ENCODE data around the gene HECTD1. TPM values are rescaled to one million over a fixed set of nuclear protein-coding genes. Genes with fewer than 3 reads are reported as not detected.
"Not testable (repeated sequence)": the region's sequence is repeated elsewhere in the genome, so short reads cannot be mapped to it uniquely, and the experiment has no call there.

Gene HECTD1
- total RNA-seq, 4 donors from 2014 or later: 356 to 453 (median 420) TPM

- ATAC-seq (peak; percentile 18 to 54), DNase-seq (no peak)
- Histone ChIP-seq H3K4me3 (peak overlapping the region; percentile 83 to 90 (median 88)), H3K27ac (peak overlapping the region; percentile 96 to 99 (median 99)), H3K27me3 (no peaks in the 10 kb centered on the region), H3K9me3 (no peaks in the 10 kb centered on the region), H3K4me1 (peaks cover 34 to 51% of the 10 kb centered on the region in 2 donors), H3K36me3 (peaks cover 0 to 21% of the 10 kb centered on the region in 2 donors)
- intact Hi-C loops (cut with DNase I; ENCODE audit: low total_unique reads): loop anchor here (2.0 to 10.0 kb wide), 6 partner anchors 23 to 871 kb away; partner anchors contain the start of gene ARHGAP5
- in situ Hi-C loops (cut with MboI; ENCODE audit: low sequenced_read_pairs in 4 of 4): loop anchor here in 3 of 4 donors (5.0 to 25.0 kb wide), 3 partner anchors 131 to 151 kb away; no protein-coding TSS in a partner anchor
- TF ChIP-seq POLR2A (IDR thresholded peaks at IDR 0.05): peak; percentile 76 to 79
- no peak for TF ChIP-seq CTCF (IDR thresholded peaks at IDR 0.05 in 4 of 5, conservative IDR thresholded peaks at IDR 0.05 in 1 of 5)
Measured at GRCh38 chr14:31205681-31206535, 1.7 kb downstream of the HECTD1 start.

DNA sequence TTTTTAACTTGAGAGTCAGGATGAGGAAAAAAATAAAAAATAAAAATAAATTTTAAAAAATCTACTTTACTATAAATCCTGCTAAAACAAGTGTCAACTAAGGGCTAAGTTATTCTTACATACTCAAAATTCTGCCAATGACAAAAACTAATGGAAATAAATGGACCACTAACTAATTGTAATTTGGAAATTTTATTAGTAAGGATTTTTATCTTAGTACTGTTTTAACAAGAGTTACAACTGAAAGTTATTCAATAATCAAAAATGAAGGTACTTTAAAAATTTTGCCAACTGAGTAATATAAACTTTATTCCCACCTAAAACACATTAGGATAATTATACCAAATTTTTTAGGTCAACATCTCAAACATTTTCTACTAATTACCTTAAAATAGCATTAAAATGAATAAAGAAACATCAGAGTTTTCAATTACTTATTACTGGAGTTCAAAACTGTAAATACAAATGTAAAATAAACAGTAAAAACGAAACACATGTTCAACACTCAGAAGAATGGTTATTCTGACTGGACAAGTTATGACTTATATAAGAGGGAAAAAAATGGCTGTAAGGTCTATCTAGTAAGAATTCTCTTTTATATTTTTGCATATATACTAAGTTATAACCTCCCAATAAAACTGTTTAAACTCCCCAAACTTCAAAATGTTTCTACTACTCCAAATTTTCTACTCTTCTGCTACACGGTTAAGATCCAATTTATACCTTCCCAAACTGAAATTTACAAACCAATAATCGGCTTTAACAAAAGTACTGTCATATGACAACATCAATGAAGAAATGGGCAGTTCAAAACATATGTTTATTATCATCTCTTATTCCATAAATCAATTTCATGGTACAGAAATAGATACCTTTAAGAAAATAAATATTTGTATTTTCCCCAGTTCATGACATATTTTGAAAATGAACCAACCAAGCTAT, 2.7 kb downstream of the HECTD1 start:
- H3K36me3 ChIP-seq: peaks cover 0 to 26% of the 10 kb centered on the region in 2 donors
- H3K4me3 ChIP-seq: peak overlapping the region; percentile 83 to 90 (median 88)
- no peaks in the 10 kb centered on the region for H3K9me3 ChIP-seq
- in situ Hi-C loops (cut with MboI; ENCODE audit: low sequenced_read_pairs in 4 of 4) (loop anchor here in 3 of 4 donors (5.0 to 25.0 kb wide), 3 partner anchors 132 to 152 kb away; no protein-coding TSS in a partner anchor), intact Hi-C loops (cut with DNase I; ENCODE audit: low total_unique reads) (loop anchor here (5.0 to 10.0 kb wide), 3 partner anchors 152 to 872 kb away; partner anchors contain the start of gene ARHGAP5)
- no peaks in the 10 kb centered on the region for H3K27me3 ChIP-seq
- DNase-seq (no peak), ATAC-seq (no peak)
- TF ChIP-seq POLR2A (IDR thresholded peaks at IDR 0.05) (no peak), CTCF (IDR thresholded peaks at IDR 0.05 in 4 of 5, conservative IDR thresholded peaks at IDR 0.05 in 1 of 5) (no peak)
- H3K4me1 ChIP-seq: peaks cover 45 to 60% of the 10 kb centered on the region in 2 donors
- H3K27ac ChIP-seq: peak overlapping the region; percentile 96 to 99 (median 99)

DNA sequence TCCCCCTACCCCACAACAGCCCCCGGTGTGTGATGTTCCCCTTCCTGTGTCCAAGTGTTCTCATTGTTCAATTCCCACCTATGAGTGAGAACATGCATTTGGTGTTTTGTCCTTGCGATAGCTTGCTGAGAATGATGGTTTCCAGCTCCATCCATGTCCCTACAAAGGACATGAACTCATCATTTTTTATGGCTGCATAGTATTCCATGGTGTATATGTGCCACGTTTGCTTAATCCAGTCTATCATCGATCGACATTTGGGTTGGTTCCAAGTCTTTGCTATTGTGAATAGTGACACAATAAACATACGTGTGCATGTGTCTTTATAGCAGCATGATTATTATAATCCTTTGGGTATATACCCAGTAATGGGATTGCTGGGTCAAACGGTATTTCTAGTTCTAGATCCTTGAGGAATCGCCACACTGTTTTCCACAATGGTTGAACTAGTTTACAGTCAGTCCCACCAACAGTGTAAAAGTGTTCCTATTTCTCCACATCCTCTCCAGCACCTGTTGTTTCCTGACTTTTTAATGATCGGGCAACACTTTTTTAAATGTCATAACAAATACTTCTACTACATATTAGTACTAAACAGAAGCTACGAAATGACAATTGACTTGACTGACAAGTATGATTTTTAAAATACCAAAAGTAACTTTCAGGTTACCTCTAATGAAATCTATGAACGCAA, 3.5 kb downstream of the HECTD1 start:
- H3K4me3 ChIP-seq: peak overlapping the region in 2 of 4 donors; percentile 83 to 87
- DNase-seq, H3K27me3 ChIP-seq, ATAC-seq, H3K9me3 ChIP-seq: not testable (repeated sequence)
- H3K4me1 ChIP-seq: peaks cover 51 to 62% of the 10 kb centered on the region in 2 donors
- peak overlapping the region; percentile 96 to 99 (median 99) for H3K27ac ChIP-seq
- in situ Hi-C loops (cut with MboI; ENCODE audit: low sequenced_read_pairs in 4 of 4) (loop anchor here in 2 of 4 donors (10.0 to 25.0 kb wide), 2 partner anchors 133 to 151 kb away; no protein-coding TSS in a partner anchor), intact Hi-C loops (cut with DNase I; ENCODE audit: low total_unique reads) (loop anchor here (10.0 kb wide), 1 partner anchor 219 kb away; no protein-coding TSS in a partner anchor)
- H3K36me3 ChIP-seq: peaks cover 0 to 26% of the 10 kb centered on the region in 2 donors

DNA sequence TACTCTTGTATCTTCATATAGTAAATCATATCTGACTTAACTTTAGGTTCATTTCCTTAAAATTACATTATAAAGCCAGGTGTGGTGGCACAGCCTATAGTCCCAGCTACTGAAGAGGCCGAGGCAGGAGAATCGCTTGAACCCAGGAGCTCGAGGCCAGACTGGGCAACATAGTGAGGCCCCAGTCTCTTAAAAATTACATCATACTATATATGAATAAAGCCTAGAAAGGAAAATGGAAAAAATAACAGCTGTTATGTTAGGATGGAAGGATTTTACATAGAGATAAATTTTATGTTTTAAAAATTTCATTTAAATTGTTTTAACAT, 4.2 kb downstream of the HECTD1 start:
- H3K4me1 ChIP-seq: peaks cover 51 to 55% of the 10 kb centered on the region in 2 donors
- intact Hi-C loops (cut with DNase I; ENCODE audit: low total_unique reads): loop anchor here (10.0 kb wide), 1 partner anchor 219 kb away; no protein-coding TSS in a partner anchor
- TF ChIP-seq POLR2A (IDR thresholded peaks at IDR 0.05): no peak
- no peak for TF ChIP-seq CTCF (IDR thresholded peaks at IDR 0.05 in 4 of 5, conservative IDR thresholded peaks at IDR 0.05 in 1 of 5)

More for the DNA sequence above, 4.2 kb downstream of the HECTD1 start:
- Histone ChIP-seq H3K27ac (peak overlapping the region; percentile 16 to 47 (median 34)), H3K9me3 (no peaks in the 10 kb centered on the region), H3K4me3 (no peak overlapping the region), H3K27me3 (no peaks in the 10 kb centered on the region), H3K36me3 (peaks cover 0 to 26% of the 10 kb centered on the region in 2 donors)
- DNase-seq: no peak
- in situ Hi-C loops (cut with MboI; ENCODE audit: low sequenced_read_pairs in 4 of 4): loop anchor here in 2 of 4 donors (10.0 to 25.0 kb wide), 2 partner anchors 134 to 151 kb away; no protein-coding TSS in a partner anchor
- ATAC-seq: no peak
